ENCODE data around the gene KCNIP1.

- no peak for TF ChIP-seq POLR2A (IDR thresholded peaks at IDR 0.05)
- no peak for TF ChIP-seq CTCF (IDR thresholded peaks at IDR 0.05)
Observed at GRCh38 chr5:170628691-170629565, 125.1 kb downstream of the KCNIP1 start.
